Glomerular visceral epithelial cell (primary cell): ENCODE data around the gene GALNT1.

Experiments used
- DNase-seq: peaks from one replicate; pipeline ENCODE4 v3.0.0-alpha.2; 2016; ENCODE audit errors: extremely low spot score

GALNT1 gene

DNA sequence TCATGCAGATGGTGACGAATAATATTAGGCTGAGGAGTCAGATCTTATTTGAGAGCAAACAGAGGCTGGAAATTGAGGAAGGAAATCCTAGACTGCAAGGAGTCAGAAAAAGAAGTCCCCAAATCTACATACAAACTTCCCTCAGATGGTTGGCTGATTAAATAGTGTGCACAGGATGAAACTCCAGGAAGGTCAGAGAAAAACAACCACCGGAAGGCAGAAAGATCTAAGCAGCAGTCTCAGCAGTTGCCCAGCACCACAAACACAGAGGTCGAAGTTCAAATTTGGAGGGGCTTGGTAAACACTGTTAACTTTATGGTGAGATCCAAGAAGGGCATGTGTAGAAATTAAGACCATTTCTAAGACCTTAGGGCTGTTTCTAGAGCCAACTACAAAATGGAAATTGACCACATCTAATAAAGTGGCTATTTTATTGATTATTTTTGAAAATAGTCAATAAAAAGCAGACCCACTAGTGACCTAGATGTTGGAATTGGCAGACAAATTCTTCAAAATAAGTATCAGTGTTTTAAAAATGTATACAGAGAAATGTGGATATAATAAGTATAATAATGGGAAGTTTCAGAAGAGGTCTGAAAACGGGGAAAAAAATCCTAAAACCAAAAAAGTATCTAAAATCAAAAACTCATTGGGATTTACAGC is 134.8 kb downstream of the GALNT1 start:
- DNase-seq = no peak

GRCh38 chr18:35717182-35717581 is 135.6 kb downstream of the GALNT1 start:
- DNase-seq = no peak

- no peak for DNase-seq
Observed at GRCh38 chr18:35721431-35722081, 140.0 kb downstream of the GALNT1 start.

DNA sequence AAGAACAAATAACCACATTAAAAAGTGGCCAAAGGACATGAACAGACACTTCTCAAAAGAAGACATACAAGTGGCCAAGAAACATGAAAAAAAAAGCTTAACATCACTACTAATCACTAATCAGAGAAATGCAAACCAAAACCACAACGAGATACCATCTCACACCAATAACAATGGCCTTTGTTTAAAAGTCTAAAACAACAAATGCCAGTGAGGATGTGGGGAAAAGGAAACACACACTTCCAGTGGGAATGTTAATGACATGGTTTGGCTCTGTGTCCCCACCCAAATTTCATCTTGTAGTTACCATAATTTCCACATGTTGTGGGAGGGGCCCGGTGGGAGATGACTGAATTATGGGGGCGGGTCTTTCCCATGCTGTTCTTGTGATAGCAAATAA is 147.1 kb downstream of the GALNT1 start:
- no peak for DNase-seq

DNA sequence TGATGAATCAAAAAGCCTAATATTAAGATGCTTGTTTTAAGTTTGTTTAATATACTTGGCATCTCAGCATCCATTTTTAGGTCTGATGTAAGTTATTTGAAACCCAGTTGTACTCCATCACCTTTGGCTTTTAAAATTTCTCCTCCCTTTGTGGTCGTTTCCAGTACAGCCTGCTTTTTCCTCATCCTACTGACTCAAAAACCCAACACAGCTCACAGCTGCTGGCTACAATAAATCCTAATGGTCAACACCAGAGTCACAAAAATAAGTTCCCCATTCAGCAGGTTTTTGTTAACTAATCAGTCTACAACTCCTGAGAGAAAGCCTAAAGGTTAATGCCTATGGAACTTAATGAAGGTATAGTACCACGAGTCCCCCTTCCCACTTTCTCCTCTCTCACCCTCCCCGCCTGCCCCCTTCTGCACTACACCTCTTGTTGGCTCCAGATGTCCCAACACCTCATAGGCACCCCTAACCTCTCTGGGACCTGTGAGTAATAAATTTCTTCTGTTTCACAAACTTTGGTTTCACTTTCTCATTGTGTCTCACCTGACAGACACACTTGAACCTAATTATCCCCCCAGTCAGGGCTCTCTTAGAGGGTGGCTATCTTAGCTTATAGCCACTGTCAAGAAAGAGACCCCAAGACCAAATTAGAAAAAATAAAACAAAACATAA is 148.6 kb downstream of the GALNT1 start:
- DNase-seq = no peak

GRCh38 chr18:35730691-35731370 is 149.3 kb downstream of the GALNT1 start:
- DNase-seq = peak; percentile 25

DNA sequence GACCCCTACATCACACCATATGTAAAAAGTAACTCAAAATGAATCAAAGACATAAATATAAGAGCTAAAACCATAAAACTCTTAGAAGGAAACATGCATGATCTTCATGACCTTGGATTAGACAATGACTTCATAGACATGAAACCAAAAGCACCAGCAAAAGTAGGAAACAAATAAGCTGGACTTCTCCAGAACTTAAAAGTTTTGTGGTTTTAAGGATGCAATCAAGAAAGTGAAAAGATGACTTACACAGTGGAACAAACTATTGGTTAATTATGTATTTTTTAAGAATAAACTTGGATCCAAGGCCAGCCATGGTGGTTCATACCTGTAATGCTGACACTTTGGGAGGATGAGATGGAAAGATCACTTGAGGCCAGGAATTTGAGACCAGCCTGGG is 150.2 kb downstream of the GALNT1 start:
- no peak for DNase-seq

DNA sequence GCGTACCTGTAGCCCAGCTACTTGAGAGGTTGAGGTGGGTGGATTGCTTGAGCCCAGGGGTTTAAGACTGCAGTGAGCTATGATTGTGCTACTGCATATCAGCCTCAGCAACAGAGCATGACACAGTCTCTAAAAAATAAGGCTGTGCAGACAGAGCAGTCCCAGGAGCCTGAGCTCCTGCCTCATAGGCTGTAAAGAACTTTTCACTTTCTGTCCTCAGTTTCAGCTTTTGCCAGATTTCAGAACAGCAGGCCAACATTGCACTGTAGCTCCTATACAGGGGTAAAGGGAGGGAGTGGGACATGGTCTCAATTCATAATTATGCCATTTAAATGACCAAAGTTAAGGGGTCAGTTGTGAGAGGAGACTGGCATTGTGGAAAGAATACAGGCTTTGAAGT is 150.6 kb downstream of the GALNT1 start:
- no peak for DNase-seq

- DNase-seq = no peak
Observed at GRCh38 chr18:35732636-35733035, 151.1 kb downstream of the GALNT1 start.

DNA sequence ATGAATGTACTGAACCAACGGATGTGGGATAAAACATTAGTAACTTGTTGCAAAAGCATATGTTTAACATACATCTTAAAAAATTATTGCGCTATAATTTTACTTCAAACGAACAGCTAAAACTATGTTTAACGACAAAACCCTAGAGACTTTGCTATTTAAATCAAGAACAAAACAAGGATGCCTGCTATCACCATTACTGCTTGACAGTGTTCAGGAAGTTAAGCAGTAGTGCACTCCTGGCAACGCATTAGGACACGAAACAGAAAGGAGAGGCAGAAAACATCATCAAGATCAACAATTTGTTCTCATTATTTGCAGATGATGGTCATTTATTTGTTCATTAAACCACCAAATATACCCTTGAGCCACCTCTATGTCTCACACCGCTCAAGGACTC is 151.9 kb downstream of the GALNT1 start:
- no peak for DNase-seq

DNA sequence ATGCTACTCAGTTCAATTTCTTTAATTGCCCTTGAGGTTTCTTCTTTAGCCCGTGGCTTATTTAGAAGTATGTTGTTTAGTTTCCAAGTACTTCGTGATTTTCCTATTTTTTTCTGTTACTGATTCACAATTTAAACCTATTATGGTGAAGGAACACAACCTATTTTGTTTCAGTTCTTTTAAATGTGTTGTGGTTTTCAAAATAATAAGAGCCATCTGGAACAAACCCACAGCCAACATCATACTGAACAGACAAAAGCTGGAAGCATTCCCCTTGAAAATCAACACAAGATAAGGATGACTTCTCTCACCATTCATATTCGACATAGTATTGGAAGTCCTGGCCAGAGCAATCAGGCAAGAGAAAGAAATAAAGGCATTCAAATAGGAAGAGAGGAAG is 155.2 kb downstream of the GALNT1 start:
- DNase-seq = no peak

DNA sequence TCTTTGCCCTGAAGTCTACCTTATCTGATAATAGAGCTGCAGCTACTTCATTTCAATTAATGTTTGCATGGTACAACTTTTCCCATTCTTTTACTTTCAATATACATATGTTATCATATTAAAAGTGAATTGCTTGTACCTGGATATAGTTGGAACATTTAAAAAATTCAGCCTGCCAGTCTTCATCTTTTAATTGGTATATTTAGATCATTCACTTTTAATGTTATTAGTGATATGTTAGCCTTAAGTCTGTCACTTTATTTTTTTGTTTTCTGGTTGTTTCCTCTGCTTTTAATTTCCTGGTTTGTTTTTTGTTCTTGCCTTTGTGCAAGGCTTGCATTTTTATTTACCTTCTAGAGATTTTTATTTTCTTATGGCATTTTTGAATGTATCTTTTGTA is 158.2 kb downstream of the GALNT1 start:
- DNase-seq = no peak

- no peak for DNase-seq
Observed at GRCh38 chr18:35740656-35741055, 159.1 kb downstream of the GALNT1 start.

DNA sequence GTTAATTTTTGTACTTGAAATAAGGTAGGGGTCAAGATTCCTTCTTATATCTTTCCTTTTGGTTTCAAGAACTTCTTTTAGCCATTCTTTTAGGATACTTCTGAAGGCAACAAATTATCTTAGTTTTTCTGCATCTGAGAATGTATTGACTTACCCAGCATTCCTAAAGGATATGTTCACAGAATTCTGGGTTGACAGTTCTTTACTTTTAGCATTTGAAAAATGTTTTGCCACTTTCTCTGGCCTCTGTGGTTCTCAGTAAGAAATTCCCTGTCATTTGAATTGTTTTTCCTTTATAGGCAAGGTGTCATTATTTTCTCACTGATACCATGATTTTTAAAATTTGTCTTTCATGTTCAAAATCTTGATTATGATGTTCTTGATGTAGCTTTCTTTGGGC is 162.4 kb downstream of the GALNT1 start:
- no peak for DNase-seq

DNA sequence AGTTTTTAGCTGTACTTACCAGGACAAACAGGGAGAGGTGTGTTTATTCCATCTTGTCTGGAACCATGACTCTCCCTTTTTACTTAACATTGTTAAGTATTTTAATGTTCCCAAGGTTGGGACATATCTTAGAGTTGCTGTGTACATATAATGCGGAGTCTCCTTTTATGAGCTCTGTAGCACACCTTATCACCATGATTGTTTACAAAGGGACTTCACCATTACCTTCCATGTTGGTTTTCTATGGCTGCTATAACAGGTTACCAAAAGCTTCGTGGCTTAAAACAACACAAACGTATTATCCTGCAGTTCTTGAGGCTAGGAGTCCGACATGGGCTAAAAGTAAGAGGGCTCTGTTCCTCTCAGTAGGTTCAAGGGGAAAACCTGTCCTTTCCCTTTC is 164.3 kb downstream of the GALNT1 start:
- no peak for DNase-seq

- DNase-seq = no peak
Observed at GRCh38 chr18:35746826-35747339, 165.3 kb downstream of the GALNT1 start.

GRCh38 chr18:35747894-35748472 is 166.4 kb downstream of the GALNT1 start:
- DNase-seq = no peak

DNA sequence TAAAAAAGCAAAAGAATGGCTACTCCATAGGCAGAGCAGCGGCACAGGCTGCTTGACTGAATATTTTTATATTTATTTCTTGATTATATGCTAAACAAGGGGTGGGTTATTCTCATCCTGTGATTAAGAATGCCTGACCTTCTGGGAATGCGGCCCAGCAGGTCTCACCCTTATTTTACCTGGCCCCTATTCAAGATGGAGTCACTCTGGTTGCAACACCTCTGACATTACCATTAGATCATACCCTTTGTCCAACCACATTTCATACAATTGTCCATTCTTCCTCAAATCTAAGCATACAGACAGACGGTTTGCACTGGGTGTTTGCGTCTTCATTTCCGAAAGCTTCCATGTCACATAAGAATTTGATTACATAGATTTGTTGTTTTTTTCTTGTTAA is 168.2 kb downstream of the GALNT1 start:
- DNase-seq = no peak

DNA sequence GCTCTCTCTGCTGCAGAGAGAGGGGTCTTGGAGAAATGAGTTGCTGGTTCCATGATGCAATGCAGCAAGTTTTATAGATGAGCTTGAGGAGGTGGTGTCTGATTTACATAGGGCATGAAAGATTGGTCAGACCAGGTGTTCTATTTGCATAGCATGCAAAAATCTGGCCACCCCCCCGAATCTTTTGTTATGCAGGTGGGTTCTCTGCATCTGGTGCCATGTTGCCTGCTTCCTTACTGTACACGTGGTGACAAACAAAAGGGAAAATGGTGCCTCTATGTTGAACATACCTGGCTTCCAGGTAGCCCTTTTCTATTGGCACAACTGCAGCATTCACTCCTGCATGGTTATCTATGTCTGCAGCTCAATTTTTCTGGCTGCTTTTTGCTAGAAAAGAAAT is 169.4 kb downstream of the GALNT1 start:
- no peak for DNase-seq

- DNase-seq = no peak
Observed at GRCh38 chr18:35753306-35753910, 171.9 kb downstream of the GALNT1 start.

DNA sequence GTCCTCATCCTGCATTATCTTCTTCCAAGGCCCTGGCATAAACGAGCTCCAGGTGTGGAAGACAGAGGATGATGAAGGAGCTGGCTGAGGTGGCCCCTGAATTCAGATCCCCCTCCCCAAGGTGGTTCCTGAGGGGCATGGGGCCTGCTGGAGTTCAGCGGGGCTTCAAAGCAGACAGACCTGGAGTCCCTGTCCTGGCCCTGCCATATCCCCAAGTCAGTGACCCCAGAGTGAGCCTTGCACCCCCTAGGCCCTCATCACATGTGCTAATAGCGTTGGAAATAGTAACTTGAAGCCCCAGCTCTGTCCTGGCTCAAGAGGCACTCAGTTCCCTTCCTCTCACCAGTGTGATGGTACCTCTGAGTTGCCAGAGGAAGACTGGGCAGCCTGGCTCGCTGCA is 172.9 kb downstream of the GALNT1 start:
- DNase-seq = no peak

- no peak for DNase-seq
Observed at GRCh38 chr18:35755369-35755768, 173.8 kb downstream of the GALNT1 start.
